ENCODE results near the gene CDC20. TPM values are rescaled to one million over a fixed set of nuclear protein-coding genes. Genes with fewer than 3 reads are reported as not detected.
A peak's percentile ranks its signal among the peaks of the same experiment; 100 is the strongest.

CDC20 gene
- total and polyA plus RNA-seq, 2 donors from 2014 or later, result 2.7 to 3.9 TPM

GRCh38 chr1:43351421-43352350 lies 7.1 kb upstream of the CDC20 start:
- FAIRE-seq (no peak), DNase-seq (no peak)
- Histone ChIP-seq H3K9me3 (ENCODE audit: control insufficient read depth in 2 of 3, insufficient read depth in 1 of 3, low read length in 3 of 3) (no peaks in the 10 kb centered on the region), H3K4me3 (ENCODE audit: low read length in 3 of 3) (no peak overlapping the region), H3K4me1 (ENCODE audit: control insufficient read depth in 2 of 3, insufficient read depth in 2 of 3, low read depth in 1 of 3, low read length in 3 of 3) (peaks cover 3 to 17% (median 9%) of the 10 kb centered on the region in 3 donors), H3K36me3 (ENCODE audit: control insufficient read depth in 2 of 3, insufficient read depth in 3 of 3, low read length in 3 of 3) (no peaks in the 10 kb centered on the region), H3K27ac (ENCODE audit: low read depth in 2 of 2, low read length in 2 of 2) (no peak overlapping the region), H3K27me3 (ENCODE audit: control insufficient read depth, insufficient read depth, low read length) (no peaks in the 10 kb centered on the region), H3K9ac (ENCODE audit: low read length in 3 of 3) (no peak overlapping the region)
- intact Hi-C loops (cut with DNase I), result no loop called here
- TF ChIP-seq CTCF (IDR thresholded peaks at IDR 0.05; ENCODE audit: borderline replicate concordance, extremely low read depth, insufficient read depth), result no peak

GRCh38 chr1:43352351-43352705 lies 6.5 kb upstream of the CDC20 start:
- FAIRE-seq (no peak), DNase-seq (no peak)
- intact Hi-C loops (cut with DNase I), result no loop called here
- Histone ChIP-seq H3K9ac (ENCODE audit: low read length in 3 of 3) (no peak overlapping the region), H3K9me3 (ENCODE audit: control insufficient read depth in 2 of 3, insufficient read depth in 1 of 3, low read length in 3 of 3) (no peaks in the 10 kb centered on the region), H3K27ac (ENCODE audit: low read depth in 2 of 2, low read length in 2 of 2) (no peak overlapping the region), H3K36me3 (ENCODE audit: control insufficient read depth in 2 of 3, insufficient read depth in 3 of 3, low read length in 3 of 3) (no peaks in the 10 kb centered on the region), H3K27me3 (ENCODE audit: control insufficient read depth, insufficient read depth, low read length) (no peaks in the 10 kb centered on the region), H3K4me1 (ENCODE audit: control insufficient read depth in 2 of 3, insufficient read depth in 2 of 3, low read depth in 1 of 3, low read length in 3 of 3) (peaks cover 3 to 17% (median 9%) of the 10 kb centered on the region in 3 donors), H3K4me3 (ENCODE audit: low read length in 3 of 3) (no peak overlapping the region)
- no peak for TF ChIP-seq CTCF (IDR thresholded peaks at IDR 0.05; ENCODE audit: borderline replicate concordance, extremely low read depth, insufficient read depth)

GRCh38 chr1:43352881-43353280 lies 5.9 kb upstream of the CDC20 start:
- Histone ChIP-seq H3K9ac (ENCODE audit: low read length in 3 of 3) (no peak overlapping the region), H3K4me3 (ENCODE audit: low read length in 3 of 3) (no peak overlapping the region), H3K9me3 (ENCODE audit: control insufficient read depth in 2 of 3, insufficient read depth in 1 of 3, low read length in 3 of 3) (no peaks in the 10 kb centered on the region), H3K4me1 (ENCODE audit: control insufficient read depth in 2 of 3, insufficient read depth in 2 of 3, low read depth in 1 of 3, low read length in 3 of 3) (peaks cover 3 to 18% (median 10%) of the 10 kb centered on the region in 3 donors), H3K36me3 (ENCODE audit: control insufficient read depth in 2 of 3, insufficient read depth in 3 of 3, low read length in 3 of 3) (no peaks in the 10 kb centered on the region), H3K27ac (ENCODE audit: low read depth in 2 of 2, low read length in 2 of 2) (no peak overlapping the region), H3K27me3 (ENCODE audit: control insufficient read depth, insufficient read depth, low read length) (no peaks in the 10 kb centered on the region)
- peak in 2 of 5 donors; percentile 20 to 30 for DNase-seq
- no peak for TF ChIP-seq CTCF (IDR thresholded peaks at IDR 0.05; ENCODE audit: borderline replicate concordance, extremely low read depth, insufficient read depth)
- intact Hi-C loops (cut with DNase I), result no loop called here
- FAIRE-seq, result no peak

Measured in kidney (tissue), 14 donors.